ENCODE measurements around the gene NWD2.

NWD2 gene

GRCh38 chr4:37358748-37359147 lies 114.2 kb downstream of the NWD2 start:
- no peaks in the 10 kb centered on the region for H3K79me2 ChIP-seq (ENCODE audit: insufficient read depth, low read length)
- H3K4me3 ChIP-seq (ENCODE audit: low read depth in 1 of 2, low read length in 2 of 2) = no peak overlapping the region
- H3K27me3 ChIP-seq (ENCODE audit: insufficient read depth, low read length, poor library complexity) = peaks cover 7% of the 10 kb centered on the region
- DNase-seq (no peak), ATAC-seq (ENCODE audit: insufficient read depth, low read depth) (no peak)
- H4K20me1 ChIP-seq (ENCODE audit: insufficient read depth, low read length) = no peaks in the 10 kb centered on the region
- no peak overlapping the region for H3K27ac ChIP-seq (ENCODE audit: low read length)
- H2AFZ ChIP-seq (ENCODE audit: low read depth, low read length) = no peak overlapping the region
- TF ChIP-seq CTCF (IDR thresholded peaks at IDR 0.05; ENCODE audit: borderline replicate concordance, extremely low read depth, low read length, poor library complexity, severe bottlenecking) (no peak), EZH2 (IDR thresholded peaks at IDR 0.05; ENCODE audit: borderline replicate concordance, low read depth, low read length, severe bottlenecking) (no peak)
- H3K9me3 ChIP-seq (ENCODE audit: insufficient read depth, low read length, severe bottlenecking) = no peaks in the 10 kb centered on the region
- no peaks in the 10 kb centered on the region for H3K36me3 ChIP-seq (ENCODE audit: insufficient read depth, low read length)
- H3K9ac ChIP-seq (ENCODE audit: low read depth, low read length) = no peak overlapping the region
- no peaks in the 10 kb centered on the region for H3K4me1 ChIP-seq (ENCODE audit: insufficient read depth, low read length)
- no peak overlapping the region for H3K4me2 ChIP-seq (ENCODE audit: insufficient read depth, low read length)

- H3K36me3 ChIP-seq (ENCODE audit: insufficient read depth, low read length) = no peaks in the 10 kb centered on the region
- TF ChIP-seq CTCF (IDR thresholded peaks at IDR 0.05; ENCODE audit: borderline replicate concordance, extremely low read depth, low read length, poor library complexity, severe bottlenecking) = no peak
- no peak for TF ChIP-seq EZH2 (IDR thresholded peaks at IDR 0.05; ENCODE audit: borderline replicate concordance, low read depth, low read length, severe bottlenecking)
- DNase-seq = no peak
These were observed 114.7 kb downstream of the NWD2 start for GRCh38 chr4:37359261-37359660.

GRCh38 chr4:37365888-37366287 lies 121.3 kb downstream of the NWD2 start:
- no peak for TF ChIP-seq CTCF (IDR thresholded peaks at IDR 0.05; ENCODE audit: borderline replicate concordance, extremely low read depth, low read length, poor library complexity, severe bottlenecking)
- no peak for TF ChIP-seq EZH2 (IDR thresholded peaks at IDR 0.05; ENCODE audit: borderline replicate concordance, low read depth, low read length, severe bottlenecking)
- no peak for ATAC-seq (ENCODE audit: insufficient read depth, low read depth)
- H3K79me2 ChIP-seq (ENCODE audit: insufficient read depth, low read length) = no peaks in the 10 kb centered on the region
- no peaks in the 10 kb centered on the region for H3K36me3 ChIP-seq (ENCODE audit: insufficient read depth, low read length)
- no peak overlapping the region for H3K4me3 ChIP-seq (ENCODE audit: low read depth in 1 of 2, low read length in 2 of 2)
- H3K9ac ChIP-seq (ENCODE audit: low read depth, low read length) = no peak overlapping the region
- H3K4me1 ChIP-seq (ENCODE audit: insufficient read depth, low read length) = no peaks in the 10 kb centered on the region
- H4K20me1 ChIP-seq (ENCODE audit: insufficient read depth, low read length) = no peaks in the 10 kb centered on the region
- no peak overlapping the region for H3K4me2 ChIP-seq (ENCODE audit: insufficient read depth, low read length)
- peaks cover 6% of the 10 kb centered on the region for H3K27me3 ChIP-seq (ENCODE audit: insufficient read depth, low read length, poor library complexity)
- H3K27ac ChIP-seq (ENCODE audit: low read length) = no peak overlapping the region
- H3K9me3 ChIP-seq (ENCODE audit: insufficient read depth, low read length, severe bottlenecking) = no peaks in the 10 kb centered on the region
- H2AFZ ChIP-seq (ENCODE audit: low read depth, low read length) = no peak overlapping the region
- no peak for DNase-seq

More at GRCh38 chr4:37359261-37359660, 114.7 kb downstream of the NWD2 start:
- no peak for ATAC-seq (ENCODE audit: insufficient read depth, low read depth)
- Histone ChIP-seq H3K79me2 (ENCODE audit: insufficient read depth, low read length) (no peaks in the 10 kb centered on the region), H3K9ac (ENCODE audit: low read depth, low read length) (no peak overlapping the region), H3K27me3 (ENCODE audit: insufficient read depth, low read length, poor library complexity) (peaks cover 7% of the 10 kb centered on the region), H3K4me3 (ENCODE audit: low read depth in 1 of 2, low read length in 2 of 2) (no peak overlapping the region), H2AFZ (ENCODE audit: low read depth, low read length) (no peak overlapping the region), H4K20me1 (ENCODE audit: insufficient read depth, low read length) (no peaks in the 10 kb centered on the region), H3K4me2 (ENCODE audit: insufficient read depth, low read length) (no peak overlapping the region), H3K9me3 (ENCODE audit: insufficient read depth, low read length, severe bottlenecking) (no peaks in the 10 kb centered on the region), H3K4me1 (ENCODE audit: insufficient read depth, low read length) (no peaks in the 10 kb centered on the region), H3K27ac (ENCODE audit: low read length) (no peak overlapping the region)

GRCh38 chr4:37367901-37368300 lies 123.4 kb downstream of the NWD2 start:
- H3K27me3 ChIP-seq (ENCODE audit: insufficient read depth, low read length, poor library complexity) = peaks cover 6% of the 10 kb centered on the region
- DNase-seq = no peak
- ATAC-seq (ENCODE audit: insufficient read depth, low read depth) = no peak
- no peak overlapping the region for H3K4me2 ChIP-seq (ENCODE audit: insufficient read depth, low read length)
- TF ChIP-seq EZH2 (IDR thresholded peaks at IDR 0.05; ENCODE audit: borderline replicate concordance, low read depth, low read length, severe bottlenecking) = no peak
- TF ChIP-seq CTCF (IDR thresholded peaks at IDR 0.05; ENCODE audit: borderline replicate concordance, extremely low read depth, low read length, poor library complexity, severe bottlenecking) = no peak
- no peak overlapping the region for H2AFZ ChIP-seq (ENCODE audit: low read depth, low read length)
- no peaks in the 10 kb centered on the region for H4K20me1 ChIP-seq (ENCODE audit: insufficient read depth, low read length)
- H3K9ac ChIP-seq (ENCODE audit: low read depth, low read length) = no peak overlapping the region
- H3K36me3 ChIP-seq (ENCODE audit: insufficient read depth, low read length) = no peaks in the 10 kb centered on the region
- no peak overlapping the region for H3K4me3 ChIP-seq (ENCODE audit: low read depth in 1 of 2, low read length in 2 of 2)
- H3K27ac ChIP-seq (ENCODE audit: low read length) = no peak overlapping the region
- H3K79me2 ChIP-seq (ENCODE audit: insufficient read depth, low read length) = no peaks in the 10 kb centered on the region
- H3K4me1 ChIP-seq (ENCODE audit: insufficient read depth, low read length) = no peaks in the 10 kb centered on the region
- no peaks in the 10 kb centered on the region for H3K9me3 ChIP-seq (ENCODE audit: insufficient read depth, low read length, severe bottlenecking)
